Ishikawa (cell line): ENCODE results near the gene WFIKKN1.

Experiments used
- CEBPB ChIP-seq: IDR thresholded peaks from 2 replicates; pipeline ENCODE4 v1.6.1; 2012
- CREB1 ChIP-seq: IDR thresholded peaks from 2 replicates; pipeline ENCODE4 v1.6.1; 2012; ENCODE audit warnings: low read depth
- EGR1 ChIP-seq: IDR thresholded peaks from 2 replicates; pipeline ENCODE4 v1.6.1; 2012
- EP300 ChIP-seq: IDR thresholded peaks from 2 replicates; pipeline ENCODE4 v1.6.1; 2012; ENCODE audit warnings: borderline replicate concordance
- FOXM1 ChIP-seq: IDR thresholded peaks from 2 replicates; pipeline ENCODE4 v1.6.1; 2012; ENCODE audit warnings: low read depth, borderline replicate concordance
- NFIC ChIP-seq: IDR thresholded peaks from 2 replicates; pipeline ENCODE4 v1.6.1; 2012
- RAD21 ChIP-seq: IDR thresholded peaks from 2 replicates; pipeline ENCODE4 v1.6.1; 2012; ENCODE audit warnings: low read depth
- TAF1 ChIP-seq: IDR thresholded peaks from 2 replicates; pipeline ENCODE4 v1.6.1; 2012; ENCODE audit warnings: low read depth, mild to moderate bottlenecking
- TCF12 ChIP-seq: IDR thresholded peaks from 2 replicates; pipeline ENCODE4 v1.6.1; 2012; ENCODE audit warnings: low read depth
- TEAD4 ChIP-seq: IDR thresholded peaks from 2 replicates; pipeline ENCODE4 v1.6.1; 2012
- YY1 ChIP-seq: IDR thresholded peaks from 2 replicates; pipeline ENCODE4 v1.6.1; 2012; ENCODE audit warnings: low read depth
- ZBTB7A ChIP-seq: IDR thresholded peaks from 2 replicates; pipeline ENCODE4 v1.6.1; 2012; ENCODE audit warnings: low read depth
- TF ChIP-seq, protein P1 (sequence below): IDR thresholded peaks from 2 replicates; pipeline ENCODE4 v1.6.1; 2012
- TF ChIP-seq, protein P2 (sequence below): IDR thresholded peaks from 2 replicates; pipeline ENCODE4 v1.6.1; 2012
- TF ChIP-seq, protein P3 (sequence below): IDR thresholded peaks from 2 replicates; pipeline ENCODE4 v1.6.1; 2012; ENCODE audit warnings: low read depth, mild to moderate bottlenecking

Gene WFIKKN1

DNA sequence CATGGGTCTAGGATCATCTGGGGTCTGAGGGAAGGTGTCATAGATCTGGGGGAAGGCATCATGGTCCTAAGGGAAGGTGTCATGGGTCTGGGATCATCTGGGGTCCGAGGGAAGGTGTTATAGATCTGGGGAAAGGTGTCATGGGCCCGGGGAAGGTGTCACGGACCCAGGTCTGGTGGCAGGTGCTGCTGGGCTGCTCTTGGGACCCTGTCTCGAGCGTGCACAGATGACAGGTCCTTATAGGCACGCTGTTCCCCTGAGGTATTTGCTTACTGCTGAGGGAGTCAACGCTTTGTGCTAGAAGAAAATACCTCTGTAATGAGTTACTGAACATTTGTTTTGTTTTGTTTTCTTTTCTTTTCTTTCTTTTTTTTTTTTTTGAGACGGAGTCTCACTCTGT is 39.6 kb upstream of the WFIKKN1 start:
- TF ChIP-seq TCF12 (no peak), TAF1 (no peak), TEAD4 (no peak), ZBTB7A (no peak), NFIC (no peak), EGR1 (no peak), CREB1 (no peak)
- TF ChIP-seq, protein P1, sequence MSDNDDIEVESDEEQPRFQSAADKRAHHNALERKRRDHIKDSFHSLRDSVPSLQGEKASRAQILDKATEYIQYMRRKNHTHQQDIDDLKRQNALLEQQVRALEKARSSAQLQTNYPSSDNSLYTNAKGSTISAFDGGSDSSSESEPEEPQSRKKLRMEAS = no peak
- TF ChIP-seq, protein P2, sequence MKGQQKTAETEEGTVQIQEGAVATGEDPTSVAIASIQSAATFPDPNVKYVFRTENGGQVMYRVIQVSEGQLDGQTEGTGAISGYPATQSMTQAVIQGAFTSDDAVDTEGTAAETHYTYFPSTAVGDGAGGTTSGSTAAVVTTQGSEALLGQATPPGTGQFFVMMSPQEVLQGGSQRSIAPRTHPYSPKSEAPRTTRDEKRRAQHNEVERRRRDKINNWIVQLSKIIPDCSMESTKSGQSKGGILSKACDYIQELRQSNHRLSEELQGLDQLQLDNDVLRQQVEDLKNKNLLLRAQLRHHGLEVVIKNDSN = no peak

DNA sequence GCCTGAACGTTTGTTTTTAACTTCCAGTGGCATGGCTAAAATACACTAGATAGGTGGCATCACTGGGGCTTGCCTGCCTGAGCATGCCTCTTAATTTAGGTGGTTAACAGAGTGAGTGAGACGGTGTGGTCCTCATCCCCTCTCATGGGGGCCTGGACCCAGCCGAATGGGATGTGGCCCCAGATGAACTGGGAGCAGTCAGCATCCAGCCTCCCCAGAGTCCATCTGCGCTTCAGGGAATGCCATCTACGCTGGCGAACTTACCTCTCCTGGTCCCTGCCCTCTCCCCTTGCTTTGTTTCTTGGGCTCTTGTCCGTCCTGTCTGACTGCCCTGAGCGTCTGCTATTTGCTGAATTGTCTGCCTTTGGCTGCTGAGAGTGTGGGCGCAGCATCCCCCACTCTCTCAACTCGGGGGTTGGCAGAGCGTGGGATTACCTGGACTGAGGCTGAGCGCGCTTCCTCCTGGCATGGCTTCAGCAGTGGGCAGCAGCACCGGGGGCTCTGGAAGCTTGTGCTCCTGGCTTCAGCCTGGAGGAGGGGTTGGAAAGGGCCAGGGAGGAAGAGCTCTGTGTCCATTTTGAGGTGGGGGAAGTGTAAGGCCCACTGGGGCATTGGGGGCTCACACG is 38.8 kb upstream of the WFIKKN1 start:
- no peak for TF ChIP-seq ZBTB7A
- TF ChIP-seq, protein P1 = no peak
- TF ChIP-seq CEBPB = no peak
- TF ChIP-seq EP300 = no peak
- TF ChIP-seq YY1 = no peak
- TF ChIP-seq EGR1 = no peak
- no peak for TF ChIP-seq TAF1
- TF ChIP-seq, protein P2 = no peak
- TF ChIP-seq NFIC = no peak
- no peak for TF ChIP-seq RAD21
- no peak for TF ChIP-seq TCF12
- no peak for TF ChIP-seq FOXM1

DNA sequence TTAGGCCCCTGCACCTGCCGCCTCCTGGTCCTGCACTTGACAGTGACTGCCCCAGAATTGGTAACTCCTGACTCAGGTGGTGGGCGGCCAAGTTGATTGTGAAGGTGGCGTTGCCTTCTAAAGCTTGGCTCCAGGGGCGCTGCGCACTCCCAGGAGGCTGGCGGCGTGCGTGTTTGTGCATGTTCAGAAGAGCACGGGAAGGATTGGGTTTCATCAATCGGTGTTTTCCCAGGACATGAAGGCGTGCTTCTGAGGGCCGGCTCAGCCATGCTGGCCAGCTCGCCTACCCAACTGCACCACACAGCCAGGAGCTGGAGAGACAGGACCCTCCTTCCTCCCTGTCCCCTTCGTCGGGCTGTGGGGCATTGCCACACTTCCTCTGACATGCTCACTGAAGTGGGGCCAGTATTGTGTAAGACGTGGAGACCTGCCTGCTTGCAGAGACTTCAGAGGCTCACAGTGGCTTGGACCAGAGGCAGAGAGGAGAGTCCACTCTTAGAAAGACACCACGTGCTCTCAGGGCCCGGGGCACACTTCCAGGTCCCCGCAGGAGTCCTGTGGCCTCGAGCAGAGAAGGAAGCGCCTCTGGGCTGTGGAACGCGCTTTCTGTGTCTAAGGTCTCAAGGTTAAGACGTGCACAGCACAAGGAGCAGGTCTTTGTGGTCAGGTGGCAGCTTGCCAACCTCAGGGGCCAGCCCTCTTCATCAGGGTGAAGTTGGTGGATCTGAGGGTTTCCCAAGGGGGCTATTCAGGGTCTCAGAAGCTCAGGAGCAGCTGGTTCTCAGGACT is 38.1 kb upstream of the WFIKKN1 start:
- TF ChIP-seq, protein P1 = peak; percentile 93
- peak; percentile 74 for TF ChIP-seq CEBPB
- no peak for TF ChIP-seq TEAD4
- no peak for TF ChIP-seq CREB1
- TF ChIP-seq, protein P2 = peak; percentile 67
- no peak for TF ChIP-seq TAF1
- no peak for TF ChIP-seq EP300
- TF ChIP-seq FOXM1 = no peak

DNA sequence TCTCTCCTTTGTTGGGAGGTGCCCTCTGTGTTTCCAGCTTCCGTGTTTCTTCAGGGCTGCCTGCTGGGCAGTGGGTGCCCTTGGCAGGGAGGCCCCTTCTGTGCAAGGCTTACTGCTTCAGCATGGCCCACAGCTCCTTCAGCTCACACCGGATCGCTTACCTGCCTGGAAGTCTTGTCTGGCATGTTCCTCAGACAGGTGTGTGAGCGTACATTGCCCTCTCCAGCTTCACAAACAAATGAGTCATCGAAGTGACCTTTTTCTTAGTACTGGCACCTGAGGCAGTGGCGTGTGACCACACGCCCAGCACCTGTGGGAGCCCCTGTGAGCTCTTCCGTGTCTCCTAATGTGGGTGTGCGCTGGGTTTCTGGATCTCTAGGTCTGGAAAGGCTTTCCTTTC is 37.4 kb upstream of the WFIKKN1 start:
- TF ChIP-seq EP300 (peak; percentile 74), FOXM1 (no peak), EGR1 (no peak), RAD21 (peak; percentile 18; the same call in 1 of the 2 replicates), NFIC (no peak), TEAD4 (peak; percentile 58), YY1 (0 out of 2 replicates have a peak, but pooled peaks have one; percentile 12), CREB1 (no peak), TCF12 (peak; percentile 90), TAF1 (no peak), ZBTB7A (no peak)
- TF ChIP-seq, protein P2 = no peak
- TF ChIP-seq, protein P1 = peak; percentile 69

DNA sequence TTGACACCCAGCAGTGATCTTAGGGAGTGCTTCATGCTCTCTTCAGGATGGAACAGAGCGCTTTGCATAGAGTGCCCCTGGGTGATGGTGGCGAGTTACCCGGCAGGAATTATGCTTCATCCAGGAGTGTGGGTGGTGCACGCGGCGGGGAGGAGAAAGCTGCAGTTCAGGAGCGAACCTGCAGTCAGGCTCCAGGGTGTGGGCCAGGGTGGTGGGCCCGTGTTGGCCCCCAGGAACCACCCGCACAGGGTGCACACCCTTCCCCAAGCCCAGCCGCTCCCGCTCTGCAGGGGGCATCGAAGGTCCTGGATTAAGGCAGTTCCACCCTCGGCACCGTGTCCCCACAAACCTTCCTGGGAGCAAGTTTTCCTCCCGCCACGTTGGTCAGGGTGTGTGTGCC is 37.0 kb upstream of the WFIKKN1 start:
- TF ChIP-seq FOXM1 (no peak), EP300 (no peak), ZBTB7A (no peak), TAF1 (no peak), YY1 (no peak)
- TF ChIP-seq, protein P2 = no peak

DNA sequence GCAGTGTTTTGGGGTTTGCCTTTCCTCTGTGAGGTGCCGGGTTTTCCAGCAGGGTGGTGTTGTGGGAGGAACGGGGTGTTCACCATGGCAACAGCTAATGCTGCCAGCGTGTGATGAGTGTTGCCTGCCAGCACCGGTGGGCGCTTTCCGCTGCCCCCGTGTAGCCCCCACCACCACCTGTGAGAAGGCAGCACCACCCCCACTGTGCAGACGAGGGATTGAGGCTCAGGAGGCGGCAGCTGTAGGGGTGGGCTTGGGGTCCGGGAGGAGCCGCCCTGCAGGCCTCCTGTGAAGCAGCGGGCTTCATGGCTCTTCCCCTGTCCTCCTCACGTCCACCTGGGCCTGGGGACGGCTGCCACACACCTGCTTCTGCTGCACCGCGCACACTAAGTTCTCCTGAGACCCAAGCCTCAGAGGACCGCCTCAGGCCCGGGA is 35.7 kb upstream of the WFIKKN1 start:
- TF ChIP-seq TCF12 (no peak), YY1 (no peak), NFIC (no peak), TAF1 (no peak), FOXM1 (no peak), EP300 (no peak), ZBTB7A (no peak), CREB1 (no peak), CEBPB (no peak), RAD21 (no peak), EGR1 (no peak), TEAD4 (no peak)
- TF ChIP-seq, protein P1 = no peak
- TF ChIP-seq, protein P3, sequence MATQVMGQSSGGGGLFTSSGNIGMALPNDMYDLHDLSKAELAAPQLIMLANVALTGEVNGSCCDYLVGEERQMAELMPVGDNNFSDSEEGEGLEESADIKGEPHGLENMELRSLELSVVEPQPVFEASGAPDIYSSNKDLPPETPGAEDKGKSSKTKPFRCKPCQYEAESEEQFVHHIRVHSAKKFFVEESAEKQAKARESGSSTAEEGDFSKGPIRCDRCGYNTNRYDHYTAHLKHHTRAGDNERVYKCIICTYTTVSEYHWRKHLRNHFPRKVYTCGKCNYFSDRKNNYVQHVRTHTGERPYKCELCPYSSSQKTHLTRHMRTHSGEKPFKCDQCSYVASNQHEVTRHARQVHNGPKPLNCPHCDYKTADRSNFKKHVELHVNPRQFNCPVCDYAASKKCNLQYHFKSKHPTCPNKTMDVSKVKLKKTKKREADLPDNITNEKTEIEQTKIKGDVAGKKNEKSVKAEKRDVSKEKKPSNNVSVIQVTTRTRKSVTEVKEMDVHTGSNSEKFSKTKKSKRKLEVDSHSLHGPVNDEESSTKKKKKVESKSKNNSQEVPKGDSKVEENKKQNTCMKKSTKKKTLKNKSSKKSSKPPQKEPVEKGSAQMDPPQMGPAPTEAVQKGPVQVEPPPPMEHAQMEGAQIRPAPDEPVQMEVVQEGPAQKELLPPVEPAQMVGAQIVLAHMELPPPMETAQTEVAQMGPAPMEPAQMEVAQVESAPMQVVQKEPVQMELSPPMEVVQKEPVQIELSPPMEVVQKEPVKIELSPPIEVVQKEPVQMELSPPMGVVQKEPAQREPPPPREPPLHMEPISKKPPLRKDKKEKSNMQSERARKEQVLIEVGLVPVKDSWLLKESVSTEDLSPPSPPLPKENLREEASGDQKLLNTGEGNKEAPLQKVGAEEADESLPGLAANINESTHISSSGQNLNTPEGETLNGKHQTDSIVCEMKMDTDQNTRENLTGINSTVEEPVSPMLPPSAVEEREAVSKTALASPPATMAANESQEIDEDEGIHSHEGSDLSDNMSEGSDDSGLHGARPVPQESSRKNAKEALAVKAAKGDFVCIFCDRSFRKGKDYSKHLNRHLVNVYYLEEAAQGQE = no peak
- TF ChIP-seq, protein P2 = no peak
